Astrocyte (in vitro differentiated cells and primary cell): ENCODE measurements around the gene OSM. TPM values are rescaled to one million over a fixed set of nuclear protein-coding genes. Genes with fewer than 3 reads are reported as not detected.
"Not testable (repeated sequence)": the region's sequence is repeated elsewhere in the genome, so short reads cannot be mapped to it uniquely, and the experiment has no call there.

Experiments
- DNase-seq: peaks from one replicate; pipeline ENCODE4 v3.0.0-alpha.2; 2010; ENCODE audit warnings: low read depth
- FAIRE-seq: peaks from 2 replicates; lab custom pipeline; 2011; peaks lifted over from hg19 to GRCh38; lab: Jason Lieb, UNC
- H2AFZ ChIP-seq: 2 replicates; pipeline ENCODE4 v1.6.0; 2012; ENCODE audit warnings: low read depth, low read length, inconsistent platforms
- H3K27ac ChIP-seq: 2 replicates; pipeline ENCODE4 v1.5.1; 2011; ENCODE audit warnings: low read depth, low read length, inconsistent platforms
- H3K27me3 ChIP-seq: 2 replicates; pipeline ENCODE4 v1.6.0; 2011; ENCODE audit warnings: low read length, inconsistent platforms; ENCODE audit not compliant: insufficient read depth
- H3K36me3 ChIP-seq: 2 replicates; pipeline ENCODE4 v1.5.1; 2011; ENCODE audit warnings: low read length, inconsistent platforms; ENCODE audit not compliant: insufficient read depth
- H3K4me1 ChIP-seq: 2 replicates; pipeline ENCODE4 v1.5.1; 2011; ENCODE audit warnings: low read length, inconsistent platforms; ENCODE audit not compliant: insufficient read depth
- H3K4me2 ChIP-seq: 2 replicates; pipeline ENCODE4 v1.6.0; 2012; ENCODE audit warnings: low read length, inconsistent platforms
- H3K4me3 ChIP-seq: 2 replicates; pipeline ENCODE4 v1.5.1; 2011; ENCODE audit warnings: low read depth, mild to moderate bottlenecking, low read length, inconsistent platforms; ENCODE audit not compliant: insufficient read depth
- H3K79me2 ChIP-seq: 2 replicates; pipeline ENCODE4 v1.6.0; 2012; ENCODE audit warnings: mild to moderate bottlenecking, low read length, inconsistent platforms; ENCODE audit not compliant: insufficient read depth
- H3K9ac ChIP-seq: 2 replicates; pipeline ENCODE4 v1.6.0; 2012; ENCODE audit warnings: mild to moderate bottlenecking, low read length, inconsistent platforms
- H3K9me3 ChIP-seq: 2 replicates; pipeline ENCODE4 v1.5.1; 2012; ENCODE audit warnings: low read depth, mild to moderate bottlenecking, low read length, inconsistent platforms; ENCODE audit not compliant: insufficient read depth
- H4K20me1 ChIP-seq: 2 replicates; pipeline ENCODE4 v1.6.0; 2012; ENCODE audit warnings: low read length, inconsistent platforms; ENCODE audit not compliant: insufficient read depth
- H3K27ac Mint-ChIP-seq: one replicate; pipeline ENCODE4 v1.8.0; 2021; ENCODE audit warnings: mild to moderate bottlenecking, mixed read lengths; ENCODE audit not compliant: unreplicated experiment
- H3K27me3 Mint-ChIP-seq: one replicate; pipeline ENCODE4 v1.8.0; 2021; ENCODE audit warnings: low read depth, mixed read lengths; ENCODE audit not compliant: unreplicated experiment
- H3K36me3 Mint-ChIP-seq: one replicate; pipeline ENCODE4 v1.8.0; 2021; ENCODE audit warnings: low read depth, mixed read lengths; ENCODE audit not compliant: unreplicated experiment
- H3K4me1 Mint-ChIP-seq: one replicate; pipeline ENCODE4 v1.8.0; 2021; ENCODE audit warnings: low read depth, mixed read lengths; ENCODE audit not compliant: unreplicated experiment
- H3K4me3 Mint-ChIP-seq: one replicate; pipeline ENCODE4 v1.8.0; 2021; ENCODE audit warnings: mild to moderate bottlenecking, moderate library complexity, mixed read lengths; ENCODE audit not compliant: unreplicated experiment
- H3K9me3 Mint-ChIP-seq: one replicate; pipeline ENCODE4 v1.8.0; 2021; ENCODE audit warnings: mild to moderate bottlenecking, mixed read lengths; ENCODE audit not compliant: unreplicated experiment
- EZH2 ChIP-seq: IDR thresholded peaks from 2 replicates; pipeline ENCODE4 v1.6.1; 2012; ENCODE audit warnings: mild to moderate bottlenecking, low read length, inconsistent platforms; ENCODE audit not compliant: insufficient read depth
- total RNA-seq: library from RNA; stranded (reverse); gene quantifications from 2 replicates; pipeline ENCODE4 v1.2.1, GENCODE V29; 2021
- TF ChIP-seq, protein P1 (sequence below): IDR thresholded peaks from 2 replicates; pipeline ENCODE4 v1.5.1; 2011; ENCODE audit warnings: low read depth, mild to moderate bottlenecking, inconsistent platforms, low read length, moderate library complexity; ENCODE audit not compliant: insufficient read depth

The OSM gene
- total RNA-seq, 1 donor from 2014 or later = not detected

DNA sequence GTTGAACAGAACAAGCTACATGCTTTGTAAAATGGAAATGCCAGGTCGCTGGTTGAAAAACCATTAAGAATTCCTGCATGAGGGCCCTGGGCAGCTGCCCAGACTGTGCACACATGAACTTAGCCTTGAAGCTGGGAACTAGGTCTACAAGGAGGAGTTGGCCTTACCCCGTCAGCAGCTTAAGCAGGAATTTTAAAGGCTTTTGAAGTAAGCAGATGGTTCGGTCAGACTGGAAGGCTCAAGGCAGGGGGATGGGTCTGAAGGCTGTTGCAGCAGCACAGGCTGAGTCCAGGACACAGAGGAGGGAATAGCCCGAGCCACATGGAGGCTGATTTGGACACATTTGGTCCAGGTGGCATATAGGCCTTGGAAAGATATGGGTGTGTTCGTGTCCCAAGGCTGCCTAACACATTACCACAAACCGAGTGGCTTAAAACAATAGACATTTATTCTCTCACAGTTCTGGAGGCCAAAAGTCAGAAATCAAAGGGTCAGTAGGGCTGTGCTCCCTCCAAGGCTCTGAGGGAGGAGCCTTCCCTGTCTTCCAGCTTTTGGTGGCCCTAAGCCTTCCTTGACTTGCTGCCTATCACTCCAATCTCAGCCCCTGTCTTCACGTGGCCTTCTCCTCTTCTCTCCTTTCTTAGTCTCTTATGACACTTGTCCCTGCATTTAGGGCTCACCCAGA, 31.7 kb downstream of the OSM start:
- peaks cover 63% of the 10 kb centered on the region for H3K4me1 ChIP-seq
- Mint-ChIP-seq H3K9me3 (no peaks in the 10 kb centered on the region), H3K4me1 (peaks cover 50% of the 10 kb centered on the region), H3K27me3 (no peaks in the 10 kb centered on the region), H3K4me3 (peak overlapping the region; percentile 7), H3K27ac (peak overlapping the region; percentile 87), H3K36me3 (no peaks in the 10 kb centered on the region)
- H3K27me3 ChIP-seq = no peaks in the 10 kb centered on the region
- peak overlapping the region; percentile 79 for H3K9ac ChIP-seq
- DNase-seq = peak; percentile 97
- H4K20me1 ChIP-seq = no peaks in the 10 kb centered on the region
- no peak overlapping the region for H2AFZ ChIP-seq
- no peaks in the 10 kb centered on the region for H3K9me3 ChIP-seq
- H3K79me2 ChIP-seq = no peaks in the 10 kb centered on the region
- H3K36me3 ChIP-seq = peaks cover 5% of the 10 kb centered on the region
- H3K4me3 ChIP-seq = no peak overlapping the region
- peak overlapping the region; percentile 92 for H3K27ac ChIP-seq
- no peak for FAIRE-seq
- TF ChIP-seq, protein P1, sequence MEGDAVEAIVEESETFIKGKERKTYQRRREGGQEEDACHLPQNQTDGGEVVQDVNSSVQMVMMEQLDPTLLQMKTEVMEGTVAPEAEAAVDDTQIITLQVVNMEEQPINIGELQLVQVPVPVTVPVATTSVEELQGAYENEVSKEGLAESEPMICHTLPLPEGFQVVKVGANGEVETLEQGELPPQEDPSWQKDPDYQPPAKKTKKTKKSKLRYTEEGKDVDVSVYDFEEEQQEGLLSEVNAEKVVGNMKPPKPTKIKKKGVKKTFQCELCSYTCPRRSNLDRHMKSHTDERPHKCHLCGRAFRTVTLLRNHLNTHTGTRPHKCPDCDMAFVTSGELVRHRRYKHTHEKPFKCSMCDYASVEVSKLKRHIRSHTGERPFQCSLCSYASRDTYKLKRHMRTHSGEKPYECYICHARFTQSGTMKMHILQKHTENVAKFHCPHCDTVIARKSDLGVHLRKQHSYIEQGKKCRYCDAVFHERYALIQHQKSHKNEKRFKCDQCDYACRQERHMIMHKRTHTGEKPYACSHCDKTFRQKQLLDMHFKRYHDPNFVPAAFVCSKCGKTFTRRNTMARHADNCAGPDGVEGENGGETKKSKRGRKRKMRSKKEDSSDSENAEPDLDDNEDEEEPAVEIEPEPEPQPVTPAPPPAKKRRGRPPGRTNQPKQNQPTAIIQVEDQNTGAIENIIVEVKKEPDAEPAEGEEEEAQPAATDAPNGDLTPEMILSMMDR = no peak
- no peak for TF ChIP-seq EZH2
- peak overlapping the region; percentile 40 for H3K4me2 ChIP-seq

DNA sequence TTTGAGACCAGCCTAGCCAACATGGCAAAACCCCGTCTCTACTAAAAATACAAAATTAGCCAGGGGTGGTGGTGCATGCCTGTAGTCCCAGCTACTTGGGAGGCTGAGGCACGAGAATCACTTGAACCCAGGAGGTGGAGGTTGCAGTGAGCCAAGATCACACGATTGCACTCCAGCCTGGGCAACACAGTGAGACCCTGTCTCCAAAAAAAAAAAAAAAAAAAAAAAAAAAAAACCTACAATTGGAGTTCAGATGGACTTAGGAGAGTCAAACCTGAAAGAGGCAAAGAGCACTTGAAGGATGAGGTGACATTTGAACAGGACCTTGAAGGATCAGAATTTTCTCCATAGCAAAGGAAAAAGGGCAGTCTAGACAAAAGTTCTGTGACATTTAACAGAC, 32.3 kb downstream of the OSM start:
- Histone ChIP-seq H3K4me2 (peak overlapping the region; percentile 40), H3K4me1 (peaks cover 60% of the 10 kb centered on the region), H3K27ac (peak overlapping the region; percentile 92), H3K9ac (peak overlapping the region; percentile 79)
- H3K79me2 ChIP-seq, H3K27me3 Mint-ChIP-seq, H3K36me3 ChIP-seq, DNase-seq, H3K9me3 Mint-ChIP-seq, H3K4me3 Mint-ChIP-seq, H4K20me1 ChIP-seq, H3K36me3 Mint-ChIP-seq, H3K27me3 ChIP-seq, H2AFZ ChIP-seq, FAIRE-seq, H3K9me3 ChIP-seq, H3K4me3 ChIP-seq: not testable (repeated sequence)
- Mint-ChIP-seq H3K4me1 (peaks cover 50% of the 10 kb centered on the region), H3K27ac (peak overlapping the region; percentile 87)

DNA sequence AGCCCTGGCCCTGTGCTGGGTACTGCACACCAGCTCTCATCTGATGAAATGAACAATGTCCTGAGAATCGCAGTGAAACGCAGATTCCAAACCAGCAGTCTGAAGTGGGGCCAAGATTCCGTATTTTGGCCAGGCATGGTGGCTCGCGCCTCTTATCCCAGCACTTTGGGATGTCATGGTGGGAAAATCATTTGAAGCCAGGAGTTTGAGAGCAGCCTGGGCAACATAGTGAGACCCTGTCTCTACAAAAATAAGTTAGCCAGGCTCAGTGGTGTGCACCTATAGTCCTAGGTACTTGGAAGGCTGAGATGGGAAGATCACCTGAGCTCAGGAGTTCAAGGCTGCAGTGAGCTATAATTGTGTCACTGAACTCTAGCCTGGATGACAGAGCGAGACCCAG, 33.1 kb downstream of the OSM start:
- Histone ChIP-seq H3K9ac (peak overlapping the region; percentile 63), H3K9me3 (no peaks in the 10 kb centered on the region), H4K20me1 (no peaks in the 10 kb centered on the region), H3K36me3 (no peaks in the 10 kb centered on the region), H3K4me2 (no peak overlapping the region), H3K4me3 (no peak overlapping the region), H3K4me1 (peaks cover 60% of the 10 kb centered on the region), H3K27me3 (no peaks in the 10 kb centered on the region), H3K79me2 (no peaks in the 10 kb centered on the region), H3K27ac (peak overlapping the region; percentile 58), H2AFZ (no peak overlapping the region)
- no peak for TF ChIP-seq EZH2
- TF ChIP-seq, protein P1 = no peak
- Mint-ChIP-seq H3K9me3 (no peaks in the 10 kb centered on the region), H3K4me3 (no peak overlapping the region), H3K27me3 (no peaks in the 10 kb centered on the region), H3K36me3 (no peaks in the 10 kb centered on the region), H3K4me1 (peaks cover 45% of the 10 kb centered on the region), H3K27ac (peak overlapping the region; percentile 72)
- FAIRE-seq (no peak), DNase-seq (no peak)
